GM19468 (cell line): ENCODE results near the gene SFMBT2.

Experiments
- ATAC-seq: cut with Tn5 transposase; IDR thresholded peaks from one replicate; pipeline ENCODE4 v1.9.1; 2021; ENCODE audit warnings: mild to moderate bottlenecking, moderate library complexity, moderate number of reproducible peaks; ENCODE audit not compliant: unreplicated experiment; ENCODE audit errors: extremely low read depth

Gene SFMBT2

DNA sequence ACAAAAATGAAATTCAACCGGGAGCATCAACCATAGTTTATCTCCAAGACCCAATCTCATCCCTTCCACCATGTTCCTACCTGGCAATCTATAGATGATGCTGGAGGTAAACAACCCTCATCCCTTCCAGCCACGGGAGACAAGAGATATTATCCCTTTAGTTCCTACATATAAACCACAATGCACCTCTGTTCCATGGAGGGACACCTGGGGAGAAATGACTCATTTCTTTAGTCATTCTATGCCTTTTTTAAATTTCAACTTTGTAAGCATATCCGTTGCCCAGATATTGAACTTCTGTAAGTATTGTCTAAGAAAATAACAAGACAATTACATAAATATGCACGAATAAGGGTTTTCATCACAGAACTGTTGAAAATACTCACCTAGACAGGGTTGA lies 15.5 kb upstream of the SFMBT2 start:
- ATAC-seq = no peak

DNA sequence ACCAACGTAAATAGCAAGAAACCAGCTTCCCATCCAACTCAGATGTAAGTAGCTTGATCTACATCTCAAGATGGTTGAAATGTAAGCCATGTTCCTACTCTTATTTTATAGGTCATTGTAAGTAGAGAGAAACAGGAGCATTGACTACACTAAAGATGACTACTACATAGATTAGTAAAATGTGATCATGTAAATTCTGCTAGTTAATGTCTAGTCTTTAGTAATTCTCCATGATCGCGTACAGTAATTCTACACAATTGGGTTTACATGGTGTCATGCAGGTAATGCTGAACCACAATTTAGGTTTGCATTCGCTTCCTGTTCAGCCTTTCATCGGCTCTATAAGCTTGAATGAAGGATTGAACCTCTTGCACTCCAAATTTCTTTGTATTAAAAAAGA lies 14.9 kb upstream of the SFMBT2 start:
- no peak for ATAC-seq

DNA sequence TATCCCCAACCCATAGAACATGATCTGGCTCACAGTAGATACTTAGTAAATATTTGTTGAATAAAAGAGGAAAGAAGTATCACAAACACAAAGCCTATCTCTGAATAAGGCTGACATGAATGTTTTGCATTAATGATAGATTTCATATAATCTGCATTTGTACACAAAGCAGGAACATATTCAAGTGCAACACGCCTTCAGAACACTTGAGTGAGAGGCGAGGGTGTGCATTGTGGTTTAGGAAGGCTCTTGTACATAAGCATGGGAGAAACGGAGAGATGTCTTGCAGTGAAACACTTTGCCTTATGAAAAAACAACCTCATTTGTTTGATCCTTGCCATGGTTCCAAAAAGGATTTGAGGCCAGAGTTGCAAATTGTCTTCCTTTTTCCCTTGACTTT lies 14.1 kb upstream of the SFMBT2 start:
- no peak for ATAC-seq

DNA sequence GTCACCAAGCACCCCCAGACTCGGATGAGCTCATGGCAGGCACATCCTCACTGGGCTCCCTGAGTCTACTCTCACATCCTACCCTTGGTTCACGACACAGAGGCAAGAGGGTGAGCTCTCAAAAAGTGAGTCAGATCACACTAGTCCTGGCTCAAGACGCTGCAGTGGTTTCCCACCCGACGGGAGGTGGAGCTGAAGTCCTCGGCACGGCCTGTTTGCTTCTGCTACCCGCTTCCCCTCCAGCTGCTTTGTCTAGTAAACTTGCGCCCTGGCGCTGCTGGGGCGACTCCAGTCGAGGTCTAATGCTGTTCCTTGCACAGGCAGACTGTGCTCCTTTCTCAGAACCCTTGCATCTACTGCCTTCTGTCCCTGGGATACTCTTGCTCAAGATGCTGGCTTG lies 13.5 kb upstream of the SFMBT2 start:
- ATAC-seq = no peak

DNA sequence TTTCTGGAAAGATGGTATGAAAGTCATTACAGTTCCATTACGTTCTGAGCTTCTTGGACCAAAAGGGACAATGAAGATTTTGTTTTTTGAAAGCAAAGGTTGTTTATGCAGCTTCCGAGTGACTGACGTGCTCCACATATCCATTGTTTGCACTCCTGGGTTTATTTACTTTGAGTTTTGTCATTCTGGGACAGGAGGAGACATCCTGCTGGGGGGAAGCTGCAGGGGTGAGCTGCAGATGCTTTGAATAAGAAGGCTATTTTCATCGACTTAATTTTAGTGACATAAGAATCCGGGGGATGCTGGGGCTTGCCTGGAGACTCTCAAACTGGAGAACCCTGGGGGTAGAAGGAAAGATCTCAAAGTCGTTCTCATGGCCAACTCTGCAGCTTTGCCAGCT lies 12.7 kb upstream of the SFMBT2 start:
- no peak for ATAC-seq

DNA sequence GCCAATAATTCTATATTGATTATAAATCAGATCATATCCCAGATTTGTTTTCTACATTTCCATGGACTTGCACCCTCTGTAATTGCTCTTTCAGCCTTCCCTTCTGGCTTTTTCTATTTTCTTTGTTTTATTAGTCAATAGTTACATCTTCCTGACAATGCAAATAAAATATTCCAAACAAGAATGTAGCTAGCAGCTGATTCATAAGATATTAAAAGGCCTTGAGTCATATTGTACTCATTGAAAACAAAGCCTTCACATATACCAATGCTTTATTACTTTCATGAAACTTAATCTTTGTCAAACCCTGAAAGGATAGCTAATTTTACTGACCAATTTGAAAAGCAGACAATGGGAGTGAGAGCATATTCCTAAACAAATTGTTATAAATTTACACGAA lies 10.7 kb upstream of the SFMBT2 start:
- ATAC-seq = no peak

DNA sequence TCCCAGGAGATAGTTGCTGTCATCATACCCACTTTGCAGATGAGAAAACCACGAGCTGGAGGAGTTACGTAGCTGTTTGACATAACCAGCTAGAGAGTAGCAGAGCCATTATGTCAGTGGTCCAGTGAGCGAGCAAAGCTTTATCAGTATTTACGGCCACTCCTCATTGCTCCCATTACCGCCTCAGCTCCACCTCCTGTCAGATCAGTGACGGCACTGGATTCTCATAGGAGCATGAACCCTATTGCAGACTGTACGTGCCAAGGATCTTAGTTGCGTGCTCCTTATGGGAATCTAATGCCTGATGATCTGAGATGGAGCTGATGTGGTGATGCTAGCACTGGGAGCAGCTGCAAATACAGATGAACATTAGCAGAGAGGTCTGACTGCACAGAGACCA lies 9.2 kb upstream of the SFMBT2 start:
- no peak for ATAC-seq

DNA sequence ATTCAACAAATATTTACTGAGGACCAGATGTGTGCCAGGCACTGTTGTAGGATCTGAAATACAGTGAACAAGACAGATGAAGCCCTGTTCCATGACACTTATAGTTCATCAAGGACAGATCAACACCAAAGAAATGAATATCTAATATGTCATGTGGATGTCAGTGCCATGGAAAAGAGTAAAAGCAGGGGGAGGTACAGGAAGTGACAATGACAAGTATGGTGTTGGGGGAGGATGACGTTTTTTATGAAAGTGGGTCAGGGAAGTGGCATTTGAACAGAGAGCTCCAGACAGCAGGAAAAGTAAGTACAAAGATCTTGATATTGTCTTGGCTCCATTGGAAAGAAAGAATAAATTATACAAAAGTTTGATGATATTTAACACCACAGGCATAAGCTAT lies 7.0 kb upstream of the SFMBT2 start:
- no peak for ATAC-seq

DNA sequence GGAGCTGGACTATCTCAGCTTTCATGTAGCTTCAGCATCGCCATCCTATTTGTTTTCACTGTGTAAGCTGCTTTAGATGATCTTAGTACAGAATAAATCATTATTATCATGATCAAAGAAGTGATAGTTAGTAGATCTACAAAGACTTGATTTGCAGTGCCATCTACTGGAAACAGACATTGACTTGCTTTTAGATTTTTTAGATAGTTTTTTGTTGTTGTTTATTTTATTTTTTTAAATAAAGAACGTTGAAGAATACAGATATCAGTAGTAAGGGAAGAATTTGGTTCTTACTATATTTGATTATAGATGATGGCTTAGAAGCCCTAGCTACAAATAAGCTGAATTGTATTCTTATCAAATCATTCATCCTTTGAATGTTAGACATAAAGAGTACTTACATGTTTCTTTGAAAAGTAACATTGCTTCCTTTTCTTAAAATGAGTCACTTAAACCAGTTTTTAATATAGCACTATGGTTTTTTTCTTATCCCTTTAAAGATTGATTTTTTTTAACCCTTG lies 6.3 kb upstream of the SFMBT2 start:
- no peak for ATAC-seq

DNA sequence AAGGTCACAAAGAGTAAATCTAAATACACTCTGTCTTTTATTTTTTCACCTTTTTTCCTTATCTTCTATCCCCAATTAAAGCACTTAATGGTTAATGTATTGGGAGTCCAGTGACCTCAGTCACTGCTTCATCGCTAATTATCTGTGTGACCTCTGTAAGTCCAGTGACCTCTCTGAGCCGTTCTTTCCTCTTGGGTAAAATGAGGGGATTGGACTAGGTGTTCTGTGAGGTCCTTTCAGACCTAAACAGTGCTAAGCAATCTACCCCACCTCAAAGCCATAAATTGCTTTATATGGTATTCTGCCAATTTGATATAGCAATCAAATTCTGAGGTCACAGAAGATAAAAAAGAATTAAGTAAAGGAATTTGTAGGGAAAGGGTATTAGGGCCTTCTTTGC lies 3.9 kb upstream of the SFMBT2 start:
- ATAC-seq = no peak

DNA sequence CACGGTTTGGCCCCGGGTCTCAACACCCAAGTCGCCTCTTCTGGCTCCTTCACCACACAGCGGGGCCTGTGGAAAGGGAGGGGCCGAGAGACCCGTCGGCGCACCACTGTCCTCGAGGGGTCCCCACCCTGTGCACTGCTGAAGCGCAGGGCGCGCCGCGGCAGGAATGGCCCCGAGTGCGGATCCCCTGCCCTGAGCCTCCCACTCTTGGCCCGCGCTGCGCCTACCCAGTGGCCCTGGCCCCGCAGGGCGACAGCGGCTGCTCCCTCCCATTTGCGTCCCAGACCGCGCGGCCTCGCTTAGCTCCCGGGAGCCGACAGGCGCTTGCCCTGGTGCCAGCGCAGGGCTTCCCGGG lies 2.1 kb upstream of the SFMBT2 start:
- ATAC-seq = no peak

DNA sequence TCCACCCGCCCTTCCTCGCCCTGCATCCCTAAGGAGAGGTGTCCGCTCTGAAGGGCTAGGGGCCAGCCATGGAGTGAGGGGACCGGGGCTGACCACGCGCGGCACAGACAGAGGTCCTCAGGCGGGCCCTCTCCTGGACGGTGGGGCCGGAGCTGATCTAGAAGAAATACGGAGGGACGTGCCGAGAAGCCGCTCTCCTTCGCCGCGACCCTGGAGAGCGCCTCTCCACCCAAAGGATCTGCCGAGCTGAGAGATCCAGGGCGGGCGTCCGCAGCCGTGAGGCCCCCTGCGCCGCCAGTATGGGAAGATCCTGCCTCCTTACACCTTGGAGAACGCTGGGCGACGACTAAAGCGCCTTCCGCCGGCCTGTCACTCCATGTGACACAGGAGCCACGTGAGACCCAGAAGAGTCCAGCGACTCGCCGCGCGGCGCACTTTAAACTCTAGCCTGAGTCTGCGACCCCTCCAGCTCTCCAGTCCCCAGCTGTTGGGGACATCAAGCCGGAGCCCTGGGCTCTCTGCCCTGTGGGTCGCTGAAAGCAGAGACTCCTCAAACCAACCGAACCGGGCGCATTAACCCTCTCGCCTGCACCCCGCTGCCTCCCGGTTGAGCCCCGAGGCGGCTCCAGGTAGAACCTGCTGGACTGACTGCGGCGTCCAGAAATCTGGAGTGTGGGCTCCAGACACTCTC lies 1.5 kb upstream of the SFMBT2 start:
- ATAC-seq = no peak

DNA sequence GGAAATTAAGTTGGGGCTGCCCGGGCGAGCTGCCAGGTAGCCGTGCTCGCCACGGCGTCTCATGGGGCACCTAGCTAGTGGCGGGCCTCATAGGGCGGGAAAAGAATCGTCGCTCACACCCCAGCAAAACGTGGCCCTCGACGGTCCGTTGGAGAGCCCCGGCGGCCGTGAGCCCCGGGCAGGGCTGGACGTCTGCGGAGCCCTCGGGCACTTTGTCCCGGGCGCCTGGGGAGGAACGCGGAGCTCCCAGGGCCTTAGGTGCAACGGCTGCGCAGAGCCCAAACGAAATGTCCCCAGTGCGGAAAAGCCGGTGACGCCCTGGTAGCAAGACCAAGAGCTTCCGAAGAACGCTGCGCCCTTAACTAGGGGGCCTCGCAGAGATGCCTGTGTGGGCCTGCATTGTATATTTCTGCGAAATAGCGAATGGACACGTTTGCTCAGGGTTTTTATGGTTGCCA lies 866 bp upstream of the SFMBT2 start:
- ATAC-seq = no peak

DNA sequence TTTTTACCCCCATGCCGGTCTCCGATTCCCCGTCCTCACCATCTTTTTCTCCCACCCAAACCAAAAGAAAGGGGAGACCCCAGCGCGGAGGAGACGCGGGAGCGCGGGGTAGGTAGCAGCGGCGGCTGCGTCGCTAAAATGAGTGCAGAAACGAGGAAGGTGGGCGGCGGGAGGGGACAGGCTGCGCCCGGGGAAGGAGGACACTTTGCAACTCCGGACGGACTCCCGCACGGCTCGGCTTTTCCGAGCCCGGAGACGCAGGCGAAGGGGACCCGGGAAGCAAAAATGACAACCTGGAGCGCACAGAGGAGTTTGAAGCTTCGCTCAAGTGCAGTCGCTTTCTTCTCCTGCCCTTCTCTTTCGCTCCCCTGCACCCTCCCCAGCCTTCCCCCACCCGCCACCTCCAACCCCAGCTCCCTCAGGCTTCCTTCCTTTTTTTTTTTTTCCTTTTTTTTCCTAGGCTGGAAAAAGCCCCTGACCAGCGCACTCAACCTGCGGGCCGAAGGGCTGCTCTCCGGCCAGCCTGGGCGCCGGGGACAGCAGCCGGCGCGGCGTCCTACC lies 453 bp downstream of the SFMBT2 start:
- no peak for ATAC-seq

DNA sequence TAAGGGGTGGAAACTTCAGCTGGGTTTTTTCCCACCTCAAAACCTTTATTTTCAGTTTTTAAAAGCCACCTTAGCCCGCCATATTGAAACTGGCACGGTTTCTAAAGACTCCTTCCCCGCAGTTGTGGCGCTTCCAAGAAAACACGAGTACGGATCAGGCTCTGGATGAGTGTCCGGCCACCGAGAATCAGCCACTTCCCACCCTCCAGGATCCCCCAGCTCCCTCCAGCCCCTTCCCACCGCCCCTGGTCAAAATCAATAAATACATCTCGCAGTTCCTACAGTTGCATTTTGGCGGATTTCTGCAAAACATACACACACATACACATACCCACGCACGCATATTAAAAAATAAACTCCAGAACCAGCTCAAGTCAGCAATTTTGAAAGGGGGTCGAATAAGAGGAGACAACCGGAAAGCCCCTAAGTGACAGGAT lies 1.1 kb downstream of the SFMBT2 start:
- ATAC-seq = no peak

DNA sequence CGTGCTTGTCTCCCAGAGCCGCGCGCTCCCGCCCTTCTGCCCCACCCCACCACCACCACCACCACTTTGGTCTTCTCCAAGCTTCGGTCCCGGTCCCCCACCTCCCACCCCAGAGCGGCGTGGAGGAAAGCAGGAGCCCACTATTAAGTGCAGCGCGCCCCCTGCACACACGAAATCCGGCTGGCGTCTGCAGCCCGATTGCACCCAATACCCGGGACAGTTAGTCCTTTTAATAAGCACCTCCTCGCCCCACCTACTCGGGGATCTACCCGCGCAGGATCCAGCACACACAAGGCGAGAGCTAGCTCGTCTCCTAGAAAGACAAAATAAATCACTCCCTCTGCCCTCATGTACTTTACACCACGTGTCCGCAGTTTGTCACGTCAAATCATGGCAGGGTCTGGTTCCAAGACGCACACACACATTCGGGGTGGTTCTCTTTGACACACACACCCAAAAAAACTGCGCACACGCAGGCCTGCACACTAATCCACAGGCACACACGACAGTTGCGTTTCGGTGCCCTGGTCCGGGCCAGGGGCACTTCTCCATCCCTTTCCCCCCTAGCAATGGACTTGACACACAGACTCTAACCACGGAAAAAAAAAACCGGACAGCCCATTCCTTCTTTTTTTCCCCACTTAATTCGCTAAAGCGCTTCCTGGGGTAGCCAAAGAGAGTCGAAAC lies 1.6 kb downstream of the SFMBT2 start:
- ATAC-seq = no peak

DNA sequence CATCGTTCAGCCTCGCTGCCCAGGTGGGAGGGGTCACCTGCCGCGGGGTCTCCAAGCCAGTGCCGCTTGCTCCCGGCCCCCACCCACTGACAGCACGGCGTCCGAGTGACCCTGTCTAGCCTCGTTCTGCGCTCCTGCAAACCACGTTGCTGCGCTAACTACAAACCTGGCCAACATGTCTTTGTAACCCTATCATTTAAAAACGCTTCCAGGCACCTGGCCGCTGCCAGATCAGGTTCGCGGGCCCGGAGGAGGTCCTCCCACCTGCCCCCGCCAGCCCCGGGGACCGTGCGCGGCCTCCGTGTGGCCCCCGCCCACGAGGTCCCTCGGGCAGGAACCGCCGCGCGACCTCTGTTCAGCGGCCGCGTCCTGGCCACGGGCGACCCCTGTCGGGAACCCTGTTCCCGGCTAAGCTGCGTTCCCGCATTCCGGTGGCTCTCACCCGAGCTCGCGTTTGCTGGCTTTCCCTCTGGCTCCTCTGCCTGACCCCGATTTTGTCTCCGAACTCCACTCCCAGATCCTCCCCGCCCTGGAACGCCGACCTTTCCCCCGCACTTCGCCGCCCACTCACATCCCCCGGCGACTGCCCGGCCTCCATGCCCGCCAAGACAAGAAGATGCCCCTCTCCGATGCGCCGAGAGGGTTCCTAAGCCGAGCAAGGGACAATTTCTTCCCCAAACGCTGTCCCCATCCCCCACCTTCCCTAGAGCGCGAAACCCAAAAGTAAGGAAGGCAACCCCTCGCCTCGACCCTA lies 2.4 kb downstream of the SFMBT2 start:
- no peak for ATAC-seq

DNA sequence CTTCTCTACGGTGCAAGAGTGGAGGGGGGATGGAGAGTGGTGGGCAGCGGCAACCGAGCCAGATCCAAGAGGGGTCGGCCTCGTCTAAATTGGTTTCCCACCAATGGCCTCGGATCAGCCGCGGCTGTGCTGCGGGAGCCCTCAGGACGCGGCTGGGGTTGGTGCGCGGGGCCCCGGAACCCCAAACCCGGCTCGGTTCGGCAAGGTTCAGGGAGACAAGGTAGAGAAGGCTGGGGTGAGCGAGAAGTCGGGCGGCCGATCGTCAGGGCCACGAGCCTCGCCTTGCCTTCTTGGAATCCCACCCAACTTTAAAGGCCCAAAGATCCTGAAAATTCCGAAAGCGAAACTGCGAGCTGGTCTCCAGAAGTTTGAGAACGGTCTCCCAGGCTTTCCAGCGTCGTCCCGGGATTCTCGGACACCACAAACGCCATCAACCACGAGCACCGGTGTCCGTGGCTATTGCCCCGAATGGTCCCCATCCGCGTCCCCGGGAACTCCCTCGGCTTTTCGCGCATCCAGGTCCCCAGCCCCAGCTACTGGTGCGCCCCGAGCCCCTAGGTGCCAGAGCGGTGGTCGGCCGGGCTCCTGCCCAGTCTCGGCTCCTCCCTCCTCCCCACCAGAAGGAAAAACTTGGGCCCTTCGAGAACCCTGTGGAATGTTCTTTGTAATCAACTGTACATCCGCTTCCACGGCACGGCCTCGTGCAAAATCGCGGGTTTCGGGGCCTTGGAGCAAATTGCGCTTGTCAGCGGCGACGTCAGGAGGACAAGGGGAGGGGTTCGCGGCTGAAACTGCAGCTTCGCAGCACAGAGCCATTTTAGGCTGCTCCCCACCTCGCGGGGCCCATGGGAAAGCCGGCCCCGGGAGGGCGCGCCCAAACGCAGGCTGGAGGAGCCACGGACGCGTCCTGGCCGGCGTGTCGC lies 3.2 kb downstream of the SFMBT2 start:
- no peak for ATAC-seq

DNA sequence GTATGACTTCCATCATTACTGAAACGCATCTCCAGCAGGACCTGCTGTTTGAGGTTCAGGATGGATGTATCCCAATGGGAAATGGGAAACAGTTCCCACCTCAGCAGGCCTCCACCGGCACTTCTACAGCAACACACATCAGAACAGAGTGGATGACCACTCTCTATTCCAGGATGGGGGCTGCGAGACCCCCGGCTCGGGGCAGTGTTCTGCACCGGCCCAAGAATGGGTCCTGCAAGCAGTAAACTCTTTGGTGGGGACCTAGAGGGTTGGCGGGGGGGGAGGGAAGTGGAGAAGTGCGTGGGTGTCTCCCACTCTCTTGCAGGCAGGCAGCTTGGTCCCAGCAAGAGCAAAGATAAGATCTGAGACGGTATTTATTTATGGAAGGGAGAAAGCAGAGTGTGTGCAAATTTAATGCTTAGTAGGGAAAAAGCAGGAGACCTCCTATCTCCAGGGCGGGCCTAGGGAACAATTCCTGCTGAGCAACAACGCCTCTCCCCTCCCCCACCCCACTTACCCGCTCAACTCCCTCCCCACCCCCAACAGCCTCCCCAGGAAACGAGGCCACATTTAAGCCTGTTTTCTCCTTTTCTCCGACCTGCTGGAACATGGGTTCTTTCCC lies 4.0 kb downstream of the SFMBT2 start:
- ATAC-seq = no peak
